Measurements from ENCODE around the gene FAM83C. TPM values are rescaled to one million over a fixed set of nuclear protein-coding genes. Genes with fewer than 3 reads are reported as not detected.

FAM83C gene
- total RNA-seq, 4 donors from 2014 or later = 54.4 to 85.7 (median 68.6) TPM

DNA sequence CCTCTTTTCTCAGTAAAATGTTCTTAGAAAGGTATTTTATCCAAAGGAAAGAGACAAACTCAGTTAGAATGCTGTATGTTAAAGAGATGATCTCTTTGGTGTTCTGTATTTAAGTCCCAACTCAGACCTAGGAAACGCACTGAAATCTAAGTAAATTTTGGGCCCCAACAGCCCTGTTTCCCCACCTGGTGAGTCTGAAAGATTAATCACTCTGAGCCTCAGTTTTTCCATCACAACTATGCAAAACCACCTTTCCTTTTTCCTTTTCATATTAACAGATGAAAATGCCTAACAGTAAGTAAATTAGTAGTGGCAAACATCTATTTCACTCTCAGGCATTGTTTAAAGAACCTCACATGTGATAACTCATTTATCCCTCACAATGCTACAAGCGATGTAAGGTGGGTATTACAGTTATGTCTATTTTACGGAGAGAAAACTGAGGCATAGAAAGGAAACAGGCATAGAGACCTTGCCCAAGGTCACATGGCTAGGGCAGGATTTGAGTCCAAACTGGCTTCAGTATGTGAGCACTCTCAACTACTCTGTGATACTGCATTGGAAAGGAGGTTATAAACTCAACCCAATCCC is 36.0 kb upstream of the FAM83C start:
- intact Hi-C loops (cut with DNase I; ENCODE audit: low total_unique reads) = no loop called here
- TF ChIP-seq POLR2A (IDR thresholded peaks at IDR 0.05) = no peak
- TF ChIP-seq, protein P1, sequence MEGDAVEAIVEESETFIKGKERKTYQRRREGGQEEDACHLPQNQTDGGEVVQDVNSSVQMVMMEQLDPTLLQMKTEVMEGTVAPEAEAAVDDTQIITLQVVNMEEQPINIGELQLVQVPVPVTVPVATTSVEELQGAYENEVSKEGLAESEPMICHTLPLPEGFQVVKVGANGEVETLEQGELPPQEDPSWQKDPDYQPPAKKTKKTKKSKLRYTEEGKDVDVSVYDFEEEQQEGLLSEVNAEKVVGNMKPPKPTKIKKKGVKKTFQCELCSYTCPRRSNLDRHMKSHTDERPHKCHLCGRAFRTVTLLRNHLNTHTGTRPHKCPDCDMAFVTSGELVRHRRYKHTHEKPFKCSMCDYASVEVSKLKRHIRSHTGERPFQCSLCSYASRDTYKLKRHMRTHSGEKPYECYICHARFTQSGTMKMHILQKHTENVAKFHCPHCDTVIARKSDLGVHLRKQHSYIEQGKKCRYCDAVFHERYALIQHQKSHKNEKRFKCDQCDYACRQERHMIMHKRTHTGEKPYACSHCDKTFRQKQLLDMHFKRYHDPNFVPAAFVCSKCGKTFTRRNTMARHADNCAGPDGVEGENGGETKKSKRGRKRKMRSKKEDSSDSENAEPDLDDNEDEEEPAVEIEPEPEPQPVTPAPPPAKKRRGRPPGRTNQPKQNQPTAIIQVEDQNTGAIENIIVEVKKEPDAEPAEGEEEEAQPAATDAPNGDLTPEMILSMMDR (IDR thresholded peaks at IDR 0.05) = no peak
- no peak overlapping the region for H3K4me3 ChIP-seq (ENCODE audit: low read depth, poor library complexity, severe bottlenecking)
- no peak for DNase-seq (ENCODE audit: low spot score in 2 of 2)
- WGBS, 2 donors = 86 to 96% methylated on average over 3 of the region's 3 CpGs

DNA sequence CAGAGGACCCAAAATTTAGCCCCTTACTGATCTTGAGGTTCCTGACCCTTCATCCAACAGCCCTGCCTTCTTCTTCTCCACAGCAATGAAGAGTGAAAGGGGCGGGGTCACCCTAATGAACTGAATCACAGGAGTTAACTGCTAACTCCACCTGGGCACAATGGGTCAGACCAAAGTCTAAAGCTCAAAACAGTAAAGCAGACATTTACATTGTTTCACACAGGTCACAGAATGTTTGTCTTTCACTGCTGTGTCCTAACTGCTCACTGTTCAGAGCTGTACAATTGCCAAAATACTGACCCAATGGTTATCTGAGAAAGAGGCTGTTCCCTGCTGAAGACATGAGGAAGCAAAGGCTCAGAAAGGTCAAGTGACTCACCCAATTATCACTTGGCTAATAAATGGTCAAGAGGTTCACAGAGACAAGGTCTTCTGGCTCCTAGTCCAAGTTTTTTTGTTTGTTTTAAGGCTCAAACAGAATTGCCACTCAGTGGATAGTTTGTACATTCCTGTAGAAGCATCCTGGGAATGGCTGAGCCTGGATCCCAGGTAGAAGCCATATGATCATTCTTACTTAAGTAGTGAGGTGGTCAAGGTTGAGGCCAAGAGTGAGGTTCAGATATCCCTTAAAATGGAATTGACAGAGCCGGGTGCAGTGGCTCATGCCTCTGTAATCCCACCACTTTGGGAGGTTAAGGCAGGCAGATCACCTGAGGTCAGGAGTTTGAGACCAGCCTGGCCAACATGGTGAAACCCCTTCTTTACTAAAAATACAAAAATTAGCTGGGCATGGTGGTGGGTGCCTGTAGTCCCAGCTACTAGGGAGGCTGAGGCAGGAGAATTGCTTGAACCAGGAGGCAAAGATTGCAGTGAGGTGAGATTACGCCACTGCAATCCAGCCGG is 35.1 kb upstream of the FAM83C start:
- no peak for DNase-seq (ENCODE audit: low spot score in 2 of 2)
- WGBS, 2 donors = 96% methylated on average over 4 of the region's 4 CpGs
- no peak overlapping the region for H3K4me3 ChIP-seq (ENCODE audit: low read depth, poor library complexity, severe bottlenecking)
- TF ChIP-seq, protein P1 (IDR thresholded peaks at IDR 0.05) = peak in 1 of 3 donors; percentile 61
- TF ChIP-seq POLR2A (IDR thresholded peaks at IDR 0.05) = no peak
- intact Hi-C loops (cut with DNase I; ENCODE audit: low total_unique reads) = no loop called here

DNA sequence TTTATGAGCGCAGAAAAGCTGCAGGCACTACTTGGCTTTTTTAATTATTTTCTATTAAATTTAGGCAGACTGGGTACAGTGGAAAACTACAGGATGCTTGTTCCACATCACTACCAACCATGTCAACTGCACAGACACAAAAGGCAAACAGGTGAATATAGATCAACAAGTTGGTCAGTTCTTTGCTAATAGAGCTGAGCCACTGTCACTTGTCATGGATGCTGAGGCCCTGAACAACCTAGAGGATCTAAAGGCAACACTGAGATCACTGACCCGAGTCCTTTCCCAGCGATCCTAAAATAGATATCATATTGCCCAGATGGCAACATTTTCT is 34.5 kb upstream of the FAM83C start:
- intact Hi-C loops (cut with DNase I; ENCODE audit: low total_unique reads) = no loop called here
- DNase-seq (ENCODE audit: low spot score in 2 of 2) = no peak
- WGBS, 2 donors = 85 to 95% methylated on average over 3 of the region's 3 CpGs
- TF ChIP-seq, protein P1 (IDR thresholded peaks at IDR 0.05) = no peak
- TF ChIP-seq POLR2A (IDR thresholded peaks at IDR 0.05) = no peak
- no peak overlapping the region for H3K4me3 ChIP-seq (ENCODE audit: low read depth, poor library complexity, severe bottlenecking)

DNA sequence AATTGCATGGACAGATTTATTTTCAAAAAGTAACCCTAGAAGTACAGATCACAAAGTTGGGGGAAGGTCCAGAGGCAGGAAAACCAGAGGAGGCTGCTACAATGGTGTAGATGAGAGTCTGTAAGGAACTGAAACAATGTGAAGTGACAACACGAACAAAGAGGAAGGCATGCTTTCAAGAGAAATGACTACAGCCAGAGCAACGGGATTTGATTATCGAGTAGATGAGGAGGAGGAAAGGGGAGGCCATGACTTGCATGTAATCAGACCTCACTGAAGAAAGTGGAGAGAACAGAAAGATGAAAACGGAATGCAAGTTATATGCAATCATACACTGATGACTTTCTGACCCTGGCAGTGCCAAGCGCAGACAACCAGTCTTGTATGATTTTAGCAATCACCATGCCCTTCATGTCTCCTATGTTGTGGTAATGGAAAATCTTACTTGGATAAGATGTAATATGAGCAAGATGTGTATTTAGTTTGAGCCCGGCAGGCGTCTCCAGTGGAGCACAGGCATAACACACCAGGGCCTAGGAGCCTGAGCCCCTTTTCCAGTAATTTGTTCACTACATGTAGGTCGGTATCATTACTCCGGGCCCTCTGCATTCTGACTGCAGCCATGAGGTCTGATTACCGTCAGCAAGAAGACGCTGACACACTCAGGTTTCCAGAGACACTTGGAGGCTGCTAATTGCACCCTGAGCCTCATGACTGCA is 34.0 kb upstream of the FAM83C start:
- TF ChIP-seq, protein P1 (IDR thresholded peaks at IDR 0.05) = no peak
- TF ChIP-seq POLR2A (IDR thresholded peaks at IDR 0.05) = no peak
- 62 to 73% methylated on average over 11 of the region's 11 CpGs for WGBS, 2 donors
- H3K4me3 ChIP-seq (ENCODE audit: low read depth, poor library complexity, severe bottlenecking) = no peak overlapping the region
- DNase-seq (ENCODE audit: low spot score in 2 of 2) = no peak
- intact Hi-C loops (cut with DNase I; ENCODE audit: low total_unique reads) = no loop called here

DNA sequence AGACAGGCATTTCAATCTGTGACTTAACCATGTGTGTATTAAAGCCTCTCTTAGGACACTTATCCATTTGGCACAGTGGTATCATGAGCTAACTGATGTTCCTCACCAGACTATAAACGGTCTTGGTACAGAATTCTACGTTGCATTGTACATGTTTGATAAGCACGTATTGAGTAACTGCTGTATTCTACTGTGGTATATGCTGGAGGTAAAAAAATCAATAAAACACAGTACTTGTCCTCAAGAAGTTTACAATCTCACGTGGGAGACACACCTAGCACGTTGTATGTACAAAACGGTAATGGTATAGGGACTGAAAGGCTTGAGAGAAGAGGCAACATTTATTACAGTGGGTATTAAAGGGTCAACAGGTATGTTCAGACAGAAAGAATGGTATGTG is 33.2 kb upstream of the FAM83C start:
- no peak overlapping the region for H3K4me3 ChIP-seq (ENCODE audit: low read depth, poor library complexity, severe bottlenecking)
- no peak for DNase-seq (ENCODE audit: low spot score in 2 of 2)
- intact Hi-C loops (cut with DNase I; ENCODE audit: low total_unique reads) = no loop called here
- 77 to 84% methylated on average over 6 of the region's 6 CpGs for WGBS, 2 donors
- TF ChIP-seq, protein P1 (IDR thresholded peaks at IDR 0.05) = no peak
- TF ChIP-seq POLR2A (IDR thresholded peaks at IDR 0.05) = no peak
